Activated CD4-positive, alpha-beta T cell treated with anti-CD3 and anti-CD28 coated beads for 24 hours (primary cell): Measurements from ENCODE around the gene CGREF1.
"Not testable (repeated sequence)": the region's sequence is repeated elsewhere in the genome, so short reads cannot be mapped to it uniquely, and the experiment has no call there.

Experiments
- DNase-seq, 2 donors: peaks; one replicate each; pipeline ENCODE4 v3.0.0-alpha.2; 2020; ENCODE audit warnings: low read depth in 2 of 2

Gene CGREF1

GRCh38 chr2:27088634-27089033, 30.3 kb downstream of the CGREF1 start:
- DNase-seq, result no peak

GRCh38 chr2:27087823-27088410, 31.0 kb downstream of the CGREF1 start:
- no peak for DNase-seq

GRCh38 chr2:27086724-27087593, 32.0 kb downstream of the CGREF1 start, which contains the start of gene KHK:
Gene KHK, plus strand, starts transcription at chr2:27086772. Its CDS starts 488 bp downstream, at chr2:27087260.
- DNase-seq, result no peak

- DNase-seq, result peak; percentile 94 to 97
Measured at GRCh38 chr2:27086090-27086723, 32.7 kb downstream of the CGREF1 start.

GRCh38 chr2:27085673-27086089, 33.2 kb downstream of the CGREF1 start:
- no peak for DNase-seq

- DNase-seq, result no peak
Measured at GRCh38 chr2:27085062-27085672, 33.8 kb downstream of the CGREF1 start.

- no peak for DNase-seq
Measured at GRCh38 chr2:27084297-27085061, 34.4 kb downstream of the CGREF1 start.

- no peak for DNase-seq
Measured at GRCh38 chr2:27083410-27084296, 35.3 kb downstream of the CGREF1 start.

GRCh38 chr2:27082773-27083409, 36.0 kb downstream of the CGREF1 start:
- no peak for DNase-seq

- no peak for DNase-seq
Measured at GRCh38 chr2:27081984-27082772, 36.8 kb downstream of the CGREF1 start.

GRCh38 chr2:27080603-27080936, 38.4 kb downstream of the CGREF1 start:
- no peak for DNase-seq

- no peak for DNase-seq
Measured at GRCh38 chr2:27080140-27080469, 38.8 kb downstream of the CGREF1 start.

- DNase-seq, result no peak
Measured at GRCh38 chr2:27079233-27080139, 39.4 kb downstream of the CGREF1 start.

- DNase-seq, result no peak
Measured at GRCh38 chr2:27078267-27079194, 40.4 kb downstream of the CGREF1 start, which contains the start of gene EMILIN1. Gene EMILIN1, plus strand, starts transcription at chr2:27078615. Its CDS starts 451 bp downstream, at chr2:27079066.

- no peak for DNase-seq
Measured at GRCh38 chr2:27077231-27077630, 41.7 kb downstream of the CGREF1 start.

GRCh38 chr2:27076323-27076722, 42.6 kb downstream of the CGREF1 start:
- DNase-seq, result no peak

- DNase-seq, result not testable (repeated sequence)
Measured at GRCh38 chr2:27075566-27075871, 43.4 kb downstream of the CGREF1 start.
